Retinal pigment epithelial cell (primary cell): ENCODE data around the gene SF3B1.

Experiments
- DNase-seq: peaks from one replicate; pipeline ENCODE4 v3.0.0-alpha.2; 2010; ENCODE audit warnings: low read depth
- H3K4me3 ChIP-seq: 2 replicates; pipeline ENCODE4 v1.5.1; 2011; ENCODE audit warnings: mild to moderate bottlenecking, low read length, control low read depth, moderate library complexity
- TF ChIP-seq, protein P1 (sequence below): conservative IDR thresholded peaks from 2 replicates; pipeline ENCODE4 v1.5.1; 2011; ENCODE audit warnings: low read depth, low read length, control low read depth, inconsistent platforms

Gene SF3B1

DNA sequence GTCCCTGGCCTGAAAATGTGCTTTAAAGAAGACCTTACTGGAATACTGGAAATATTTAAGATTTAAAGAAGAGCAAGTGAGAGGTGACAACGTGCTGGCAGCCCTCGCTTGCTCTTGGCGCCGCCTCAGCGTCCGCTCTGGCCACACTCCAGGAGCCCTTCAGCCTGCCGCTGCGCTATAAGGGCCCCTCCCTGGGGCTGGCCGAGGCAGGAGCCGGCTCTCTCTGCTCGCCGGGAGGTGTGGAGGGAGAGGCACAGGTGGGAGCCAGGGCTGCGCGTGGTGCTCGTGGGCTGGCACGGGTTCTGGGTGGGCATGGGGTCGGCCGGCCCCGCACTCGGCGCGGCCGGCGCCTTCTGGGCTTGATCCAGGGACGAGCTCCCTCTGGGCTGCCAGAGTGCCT, 15.6 kb upstream of the SF3B1 start:
- no peak for DNase-seq
- no peak overlapping the region for H3K4me3 ChIP-seq
- TF ChIP-seq, protein P1, sequence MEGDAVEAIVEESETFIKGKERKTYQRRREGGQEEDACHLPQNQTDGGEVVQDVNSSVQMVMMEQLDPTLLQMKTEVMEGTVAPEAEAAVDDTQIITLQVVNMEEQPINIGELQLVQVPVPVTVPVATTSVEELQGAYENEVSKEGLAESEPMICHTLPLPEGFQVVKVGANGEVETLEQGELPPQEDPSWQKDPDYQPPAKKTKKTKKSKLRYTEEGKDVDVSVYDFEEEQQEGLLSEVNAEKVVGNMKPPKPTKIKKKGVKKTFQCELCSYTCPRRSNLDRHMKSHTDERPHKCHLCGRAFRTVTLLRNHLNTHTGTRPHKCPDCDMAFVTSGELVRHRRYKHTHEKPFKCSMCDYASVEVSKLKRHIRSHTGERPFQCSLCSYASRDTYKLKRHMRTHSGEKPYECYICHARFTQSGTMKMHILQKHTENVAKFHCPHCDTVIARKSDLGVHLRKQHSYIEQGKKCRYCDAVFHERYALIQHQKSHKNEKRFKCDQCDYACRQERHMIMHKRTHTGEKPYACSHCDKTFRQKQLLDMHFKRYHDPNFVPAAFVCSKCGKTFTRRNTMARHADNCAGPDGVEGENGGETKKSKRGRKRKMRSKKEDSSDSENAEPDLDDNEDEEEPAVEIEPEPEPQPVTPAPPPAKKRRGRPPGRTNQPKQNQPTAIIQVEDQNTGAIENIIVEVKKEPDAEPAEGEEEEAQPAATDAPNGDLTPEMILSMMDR: no peak

DNA sequence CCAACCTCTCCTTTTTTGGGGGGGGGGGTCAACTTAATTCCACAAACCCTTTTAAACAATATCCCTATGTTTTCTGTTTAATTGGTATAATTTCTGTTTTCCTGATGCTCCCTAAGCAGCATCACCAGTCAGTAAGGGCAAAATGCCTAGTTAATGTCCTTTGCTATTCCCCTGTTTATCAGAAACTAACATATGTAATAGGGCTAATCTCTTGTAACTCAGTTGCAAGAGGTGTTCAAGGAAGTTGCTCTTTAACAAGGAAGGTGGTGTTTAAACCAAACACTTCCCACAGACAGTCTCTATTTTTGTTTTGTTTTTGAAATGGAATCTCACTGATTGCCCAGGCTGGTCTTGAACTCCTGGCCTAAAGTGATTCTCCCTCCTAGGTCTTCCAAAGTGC, 12.0 kb upstream of the SF3B1 start:
- DNase-seq: no peak
- TF ChIP-seq, protein P1: no peak
- H3K4me3 ChIP-seq: no peak overlapping the region

DNA sequence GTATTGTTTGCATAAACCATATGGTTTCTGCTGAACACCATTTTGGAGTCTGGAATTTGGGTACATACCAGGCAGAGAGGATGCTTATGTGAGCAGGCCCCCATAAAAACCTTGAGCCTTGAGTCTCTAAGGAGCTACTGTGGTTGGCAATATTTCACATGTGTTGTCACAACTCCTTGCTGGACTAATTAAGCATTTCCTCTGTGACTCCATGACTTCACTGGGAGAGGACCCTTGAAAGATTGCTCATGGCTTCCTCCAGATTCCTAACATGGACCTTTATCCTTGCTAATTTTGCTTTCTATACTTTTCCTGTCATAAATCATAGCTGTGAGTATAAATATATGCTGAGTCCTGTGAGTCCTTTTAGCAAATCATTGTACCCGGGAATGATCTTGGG, 10.9 kb upstream of the SF3B1 start:
- TF ChIP-seq, protein P1: no peak
- no peak overlapping the region for H3K4me3 ChIP-seq
- DNase-seq: no peak

DNA sequence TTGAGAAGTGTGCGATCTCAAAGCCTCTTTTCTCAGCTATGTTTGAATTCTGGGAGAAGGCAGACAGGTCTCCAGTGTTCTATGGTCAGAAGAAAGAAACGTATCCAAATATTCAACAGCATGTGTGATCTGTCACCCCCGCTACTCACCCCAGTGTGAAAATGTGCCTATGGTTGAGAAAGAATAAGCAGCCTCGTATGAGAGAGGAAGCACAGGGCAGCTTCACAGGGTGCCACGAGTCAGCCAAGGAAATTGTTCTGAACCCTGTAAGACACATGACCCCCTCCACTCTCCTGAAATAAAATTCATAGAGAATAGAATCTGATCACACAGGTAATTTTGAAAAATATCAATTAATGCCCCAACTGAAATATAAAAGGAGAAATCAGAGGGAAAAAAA, 8.0 kb upstream of the SF3B1 start:
- TF ChIP-seq, protein P1: no peak
- H3K4me3 ChIP-seq: no peak overlapping the region

DNA sequence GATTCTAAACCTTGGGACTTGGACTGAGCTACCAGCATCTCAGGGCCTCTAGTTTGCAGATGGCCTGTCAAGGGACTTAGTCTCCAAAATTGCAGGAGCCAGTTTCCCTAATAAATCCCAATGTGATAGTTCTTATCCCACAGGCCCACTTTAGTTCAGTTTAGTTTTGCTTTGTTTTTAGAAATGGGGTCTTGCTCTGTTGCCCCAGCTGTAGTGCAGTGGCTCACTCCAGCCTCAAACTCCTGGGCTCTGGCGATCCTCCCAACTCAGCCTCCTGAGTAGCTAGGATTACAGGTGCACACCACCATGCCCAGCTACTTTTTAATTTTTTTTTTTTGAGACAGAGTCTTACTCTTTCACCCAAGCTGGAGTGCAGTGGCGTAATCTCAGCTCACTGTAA, 2.6 kb upstream of the SF3B1 start:
- TF ChIP-seq, protein P1: no peak
- no peak overlapping the region for H3K4me3 ChIP-seq
- no peak for DNase-seq

More for the DNA sequence above, 8.0 kb upstream of the SF3B1 start:
- no peak for DNase-seq

DNA sequence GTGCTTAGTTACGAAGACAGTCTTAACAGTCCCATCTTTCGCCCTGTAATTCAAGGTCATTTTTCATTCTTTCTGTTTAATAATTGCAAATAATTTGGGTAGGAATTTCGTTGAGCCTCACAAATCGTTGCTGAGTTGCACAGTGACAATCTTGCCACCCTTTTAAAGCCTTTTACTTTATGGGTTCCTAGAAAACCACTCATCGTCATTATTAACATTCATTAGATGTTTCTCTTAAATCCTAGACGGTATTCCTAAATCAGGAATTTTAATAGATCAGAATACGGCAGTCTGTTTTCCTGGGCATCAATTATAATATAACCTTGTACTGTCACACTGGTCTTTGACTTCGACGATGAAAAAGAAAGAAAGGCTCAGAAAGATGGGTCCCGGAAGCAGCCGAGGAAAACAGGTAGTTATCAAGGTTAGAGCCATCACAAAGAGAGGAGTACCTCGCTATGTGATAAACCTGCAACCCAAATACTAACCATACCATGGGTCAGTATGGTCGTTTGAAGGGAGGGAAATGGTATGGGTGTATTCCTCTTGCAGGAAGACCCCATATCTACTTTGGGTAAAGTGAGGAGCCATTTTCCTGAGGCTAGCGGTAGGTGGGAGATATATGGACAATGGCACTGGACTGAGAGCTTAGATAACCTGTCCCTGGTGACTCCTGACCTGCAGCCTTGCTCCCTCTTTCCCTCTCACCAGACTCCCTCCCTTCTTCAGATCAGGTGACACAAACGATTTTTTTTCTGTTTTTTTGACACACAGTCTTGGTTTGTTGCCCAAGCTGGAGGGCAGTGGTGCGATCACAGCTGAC, 981 bp upstream of the SF3B1 start:
- peak overlapping the region; percentile 100 for H3K4me3 ChIP-seq
- no peak for DNase-seq

More for the DNA sequence above, 981 bp upstream of the SF3B1 start:
- TF ChIP-seq, protein P1: no peak
